ENCODE data around the gene SLIT1. TPM values are rescaled to one million over a fixed set of nuclear protein-coding genes. Genes with fewer than 3 reads are reported as not detected.

The SLIT1 gene
- total RNA-seq, 2 donors from 2014 or later, result 0.78 to 0.99 TPM

GRCh38 chr10:97116462-97117162 lies 69.1 kb downstream of the SLIT1 start:
- Histone ChIP-seq H3K27me3 (peaks cover 0 to 4% of the 10 kb centered on the region in 2 donors), H3K4me1 (no peaks in the 10 kb centered on the region), H3K36me3 (replicated peaks in 1 of 2; ENCODE audit: insufficient read depth in 1 of 2, low read depth in 2 of 2) (no peaks in the 10 kb centered on the region), H3K9me3 (no peaks in the 10 kb centered on the region), H3K27ac (no peak overlapping the region), H3K4me3 (no peak overlapping the region)
- no peak for ATAC-seq
- TF ChIP-seq CTCF (IDR thresholded peaks at IDR 0.05), result no peak
- WGBS, 2 donors, result 61 to 83% methylated on average over 3 to 7 of the region's 7 CpGs
- DNase-seq, result no peak
- intact Hi-C loops (cut with DNase I), result no loop called here

GRCh38 chr10:97115846-97116245 lies 69.9 kb downstream of the SLIT1 start:
- DNase-seq (no peak), ATAC-seq (no peak)
- H3K4me3 ChIP-seq, result no peak overlapping the region
- 54% methylated on average over 2 of the region's 2 CpGs for WGBS, 2 donors
- no peaks in the 10 kb centered on the region for H3K36me3 ChIP-seq (replicated peaks in 1 of 2; ENCODE audit: insufficient read depth in 1 of 2, low read depth in 2 of 2)
- no peaks in the 10 kb centered on the region for H3K4me1 ChIP-seq
- H3K9me3 ChIP-seq, result no peaks in the 10 kb centered on the region
- intact Hi-C loops (cut with DNase I), result no loop called here
- TF ChIP-seq POLR2A (IDR thresholded peaks at IDR 0.05) (no peak), CTCF (IDR thresholded peaks at IDR 0.05) (no peak)
- H3K27ac ChIP-seq, result no peak overlapping the region
- H3K27me3 ChIP-seq, result peaks cover 0 to 4% of the 10 kb centered on the region in 2 donors

GRCh38 chr10:97111615-97112014 lies 74.1 kb downstream of the SLIT1 start:
- Histone ChIP-seq H3K4me3 (no peak overlapping the region), H3K36me3 (replicated peaks in 1 of 2; ENCODE audit: insufficient read depth in 1 of 2, low read depth in 2 of 2) (no peaks in the 10 kb centered on the region), H3K4me1 (no peaks in the 10 kb centered on the region), H3K9me3 (no peaks in the 10 kb centered on the region), H3K27me3 (no peaks in the 10 kb centered on the region), H3K27ac (no peak overlapping the region)
- no peak for ATAC-seq
- no peak for TF ChIP-seq CTCF (IDR thresholded peaks at IDR 0.05)
- TF ChIP-seq POLR2A (IDR thresholded peaks at IDR 0.05), result no peak
- WGBS, 2 donors, result 61% methylated on average over 11 of the region's 11 CpGs
- DNase-seq, result no peak
- intact Hi-C loops (cut with DNase I), result no loop called here

GRCh38 chr10:97109547-97109946 lies 76.2 kb downstream of the SLIT1 start:
- Histone ChIP-seq H3K36me3 (replicated peaks in 1 of 2; ENCODE audit: insufficient read depth in 1 of 2, low read depth in 2 of 2) (no peaks in the 10 kb centered on the region), H3K27ac (no peak overlapping the region), H3K4me1 (no peaks in the 10 kb centered on the region), H3K4me3 (no peak overlapping the region), H3K27me3 (no peaks in the 10 kb centered on the region), H3K9me3 (no peaks in the 10 kb centered on the region)
- intact Hi-C loops (cut with DNase I), result no loop called here
- 22 to 28% methylated on average over 6 of the region's 6 CpGs for WGBS, 2 donors
- TF ChIP-seq CTCF (IDR thresholded peaks at IDR 0.05) (no peak), POLR2A (IDR thresholded peaks at IDR 0.05) (no peak)
- no peak for ATAC-seq
- peak in 1 of 4 donors; percentile 13 for DNase-seq

GRCh38 chr10:97107551-97107950 lies 78.2 kb downstream of the SLIT1 start:
- WGBS, 2 donors, result 43 to 45% methylated on average over 2 to 5 of the region's 5 CpGs
- no peak overlapping the region for H3K27ac ChIP-seq
- H3K4me1 ChIP-seq, result no peaks in the 10 kb centered on the region
- H3K4me3 ChIP-seq, result no peak overlapping the region
- ATAC-seq (no peak), DNase-seq (no peak)
- no peaks in the 10 kb centered on the region for H3K27me3 ChIP-seq
- intact Hi-C loops (cut with DNase I), result no loop called here
- H3K9me3 ChIP-seq, result no peaks in the 10 kb centered on the region
- no peak for TF ChIP-seq CTCF (IDR thresholded peaks at IDR 0.05)
- no peaks in the 10 kb centered on the region for H3K36me3 ChIP-seq (replicated peaks in 1 of 2; ENCODE audit: insufficient read depth in 1 of 2, low read depth in 2 of 2)

All from body of pancreas (tissue), 4 donors.